ENCODE data around the gene ZNF329. TPM values are rescaled to one million over a fixed set of nuclear protein-coding genes. Genes with fewer than 3 reads are reported as not detected.

Gene ZNF329
- 10 to 100 TPM in 1 of 4 donors, 1 to 10 TPM in 3; 1.1 to 12.3 (median 2.7) TPM for polyA plus RNA-seq
- long read RNA-seq, donor 1, partial matches to known transcripts = 0 of 1 reads
- long read RNA-seq, donor 1, other reads (novel, unspliced or antisense) = 0 of 1 reads
- long read RNA-seq, donor 2, partial matches to known transcripts = 0 of 1 reads
- long read RNA-seq, donor 2, other reads (novel, unspliced or antisense) = 0 of 1 reads
- long read RNA-seq, donor 3, partial matches to known transcripts = 0 of 2 reads
- long read RNA-seq, donor 3, other reads (novel, unspliced or antisense) = 0 of 2 reads
- long read RNA-seq, donor 4 = 0 reads
- long read RNA-seq, donor 5 = 0 reads
- long read RNA-seq, donor 6 = 0 reads
- long read RNA-seq, donor 7, partial matches to known transcripts = 77 of 84 reads
- long read RNA-seq, donor 7, other reads (novel, unspliced or antisense) = 6 of 84 reads
- long read RNA-seq, donor 8 = 0 reads
- long read RNA-seq, donor 9 = 0 reads
- long read RNA-seq, donor 10 = 0 reads

GRCh38 chr19:58150328-58150921 lies at the start of gene ZNF329:
Gene ZNF329, minus strand, starts transcription at chr19:58150789. Its CDS starts 21,286 bp downstream, at chr19:58129503.
- H3K4me1 ChIP-seq (ENCODE audit: control insufficient read depth in 3 of 3, insufficient read depth in 2 of 3, low read depth in 1 of 3, low read length in 2 of 3) = peaks cover 0 to 4% (median 2%) of the 10 kb centered on the region in 3 donors
- no peaks in the 10 kb centered on the region for H3K27me3 ChIP-seq (ENCODE audit: control insufficient read depth in 3 of 3, insufficient read depth in 3 of 3, low read length in 3 of 3)
- H3K9me3 ChIP-seq (ENCODE audit: control insufficient read depth in 2 of 2, insufficient read depth in 1 of 2, low read depth in 1 of 2, low read length in 1 of 2) = peaks cover 2 to 41% of the 10 kb centered on the region in 2 donors
- WGBS, 3 donors = 1% methylated on average over 59 to 62 of the region's 62 CpGs
- DNase-seq (peak; percentile 85 to 96), FAIRE-seq (no peak)
- H3K36me3 ChIP-seq (ENCODE audit: control insufficient read depth in 3 of 3, insufficient read depth in 2 of 3, low read depth in 1 of 3, low read length in 3 of 3) = peaks cover 0 to 4% (median 0%) of the 10 kb centered on the region in 3 donors
- H3K4me3 ChIP-seq (ENCODE audit: low read depth in 1 of 3, low read length in 3 of 3) = peak within 1 kb of the TSS; percentile 89 to 95 (median 94)
- H3K27ac ChIP-seq (ENCODE audit: low read depth in 1 of 3, low read length in 2 of 3) = peak within 1 kb of the TSS; percentile 37 to 96 (median 90)

GRCh38 chr19:58196901-58197616 lies 46.5 kb upstream of the ZNF329 start:
- DNase-seq = peak in 1 of 2 donors; percentile 50
- H3K4me1 ChIP-seq (ENCODE audit: control insufficient read depth in 3 of 3, insufficient read depth in 2 of 3, low read depth in 1 of 3, low read length in 2 of 3) = no peaks in the 10 kb centered on the region
- peaks cover 26 to 67% (median 63%) of the 10 kb centered on the region in 3 donors for H3K36me3 ChIP-seq (ENCODE audit: control insufficient read depth in 3 of 3, insufficient read depth in 2 of 3, low read depth in 1 of 3, low read length in 3 of 3)
- no peak overlapping the region for H3K4me3 ChIP-seq (ENCODE audit: low read depth in 1 of 3, low read length in 3 of 3)
- peaks cover 16 to 91% of the 10 kb centered on the region in 2 donors for H3K9me3 ChIP-seq (ENCODE audit: control insufficient read depth in 2 of 2, insufficient read depth in 1 of 2, low read depth in 1 of 2, low read length in 1 of 2)
- no peak overlapping the region for H3K27ac ChIP-seq (ENCODE audit: low read depth in 1 of 3, low read length in 2 of 3)
- FAIRE-seq = no peak
- 75 to 81% (median 80%) methylated on average over 6 of the region's 6 CpGs for WGBS, 3 donors
- H3K27me3 ChIP-seq (ENCODE audit: control insufficient read depth in 3 of 3, insufficient read depth in 3 of 3, low read length in 3 of 3) = no peaks in the 10 kb centered on the region

- H3K27ac ChIP-seq (ENCODE audit: low read depth in 1 of 3, low read length in 2 of 3) = peak overlapping the region; percentile 98 to 100 (median 99)
- peaks cover 11 to 50% (median 29%) of the 10 kb centered on the region in 3 donors for H3K36me3 ChIP-seq (ENCODE audit: control insufficient read depth in 3 of 3, insufficient read depth in 2 of 3, low read depth in 1 of 3, low read length in 3 of 3)
- WGBS, 3 donors = 22 to 30% (median 29%) methylated on average over 13 of the region's 13 CpGs
- no peak for DNase-seq
- no peak for FAIRE-seq
- H3K4me3 ChIP-seq (ENCODE audit: low read depth in 1 of 3, low read length in 3 of 3) = peak overlapping the region; percentile 66 to 95 (median 82)
- H3K9me3 ChIP-seq (ENCODE audit: control insufficient read depth in 2 of 2, insufficient read depth in 1 of 2, low read depth in 1 of 2, low read length in 1 of 2) = peaks cover 7 to 84% of the 10 kb centered on the region in 2 donors
- H3K27me3 ChIP-seq (ENCODE audit: control insufficient read depth in 3 of 3, insufficient read depth in 3 of 3, low read length in 3 of 3) = no peaks in the 10 kb centered on the region
- H3K4me1 ChIP-seq (ENCODE audit: control insufficient read depth in 3 of 3, insufficient read depth in 2 of 3, low read depth in 1 of 3, low read length in 2 of 3) = no peaks in the 10 kb centered on the region
Observed at GRCh38 chr19:58183817-58184215, 33.2 kb upstream of the ZNF329 start.

- Histone ChIP-seq H3K4me3 (ENCODE audit: low read depth in 1 of 3, low read length in 3 of 3) (peak within 1 kb of the TSS; percentile 66 to 95 (median 82)), H3K4me1 (ENCODE audit: control insufficient read depth in 3 of 3, insufficient read depth in 2 of 3, low read depth in 1 of 3, low read length in 2 of 3) (no peaks in the 10 kb centered on the region), H3K36me3 (ENCODE audit: control insufficient read depth in 3 of 3, insufficient read depth in 2 of 3, low read depth in 1 of 3, low read length in 3 of 3) (peaks cover 11 to 50% (median 26%) of the 10 kb centered on the region in 3 donors), H3K27me3 (ENCODE audit: control insufficient read depth in 3 of 3, insufficient read depth in 3 of 3, low read length in 3 of 3) (no peaks in the 10 kb centered on the region), H3K9me3 (ENCODE audit: control insufficient read depth in 2 of 2, insufficient read depth in 1 of 2, low read depth in 1 of 2, low read length in 1 of 2) (peaks cover 7 to 85% of the 10 kb centered on the region in 2 donors), H3K27ac (ENCODE audit: low read depth in 1 of 3, low read length in 2 of 3) (peak within 1 kb of the TSS; percentile 98 to 100 (median 99))
- WGBS, 3 donors = 0 to 1% (median 1%) methylated on average over 65 to 80 of the region's 80 CpGs
- DNase-seq (peak; percentile 91 to 97), FAIRE-seq (no peak)
Observed at GRCh38 chr19:58182989-58183816, 32.6 kb upstream of the ZNF329 start, which contains the start of gene ZNF274. Gene ZNF274, plus strand, starts transcription at chr19:58183061. Its CDS starts 905 bp downstream, at chr19:58183966.

- WGBS, 3 donors = 5 to 8% (median 6%) methylated on average over 17 of the region's 17 CpGs
- H3K27ac ChIP-seq (ENCODE audit: low read depth in 1 of 3, low read length in 2 of 3) = peak overlapping the region; percentile 24 to 100 (median 98)
- H3K4me1 ChIP-seq (ENCODE audit: control insufficient read depth in 3 of 3, insufficient read depth in 2 of 3, low read depth in 1 of 3, low read length in 2 of 3) = no peaks in the 10 kb centered on the region
- DNase-seq = no peak
- peaks cover 11 to 47% (median 21%) of the 10 kb centered on the region in 3 donors for H3K36me3 ChIP-seq (ENCODE audit: control insufficient read depth in 3 of 3, insufficient read depth in 2 of 3, low read depth in 1 of 3, low read length in 3 of 3)
- H3K9me3 ChIP-seq (ENCODE audit: control insufficient read depth in 2 of 2, insufficient read depth in 1 of 2, low read depth in 1 of 2, low read length in 1 of 2) = peaks cover 9 to 85% of the 10 kb centered on the region in 2 donors
- H3K27me3 ChIP-seq (ENCODE audit: control insufficient read depth in 3 of 3, insufficient read depth in 3 of 3, low read length in 3 of 3) = no peaks in the 10 kb centered on the region
- peak overlapping the region in 2 of 3 donors; percentile 82 to 95 for H3K4me3 ChIP-seq (ENCODE audit: low read depth in 1 of 3, low read length in 3 of 3)
- FAIRE-seq = no peak
Observed at GRCh38 chr19:58182577-58182988, 32.0 kb upstream of the ZNF329 start.

GRCh38 chr19:58181902-58182576 lies 31.4 kb upstream of the ZNF329 start:
- peaks cover 10 to 43% (median 16%) of the 10 kb centered on the region in 3 donors for H3K36me3 ChIP-seq (ENCODE audit: control insufficient read depth in 3 of 3, insufficient read depth in 2 of 3, low read depth in 1 of 3, low read length in 3 of 3)
- peak; percentile 46 to 61 for DNase-seq
- H3K4me3 ChIP-seq (ENCODE audit: low read depth in 1 of 3, low read length in 3 of 3) = peak overlapping the region in 2 of 3 donors; percentile 82 to 95
- peak overlapping the region; percentile 24 to 98 (median 59) for H3K27ac ChIP-seq (ENCODE audit: low read depth in 1 of 3, low read length in 2 of 3)
- WGBS, 3 donors = 38 to 51% (median 47%) methylated on average over 4 of the region's 4 CpGs
- no peaks in the 10 kb centered on the region for H3K27me3 ChIP-seq (ENCODE audit: control insufficient read depth in 3 of 3, insufficient read depth in 3 of 3, low read length in 3 of 3)
- no peaks in the 10 kb centered on the region for H3K4me1 ChIP-seq (ENCODE audit: control insufficient read depth in 3 of 3, insufficient read depth in 2 of 3, low read depth in 1 of 3, low read length in 2 of 3)
- H3K9me3 ChIP-seq (ENCODE audit: control insufficient read depth in 2 of 2, insufficient read depth in 1 of 2, low read depth in 1 of 2, low read length in 1 of 2) = peaks cover 9 to 82% of the 10 kb centered on the region in 2 donors
- FAIRE-seq = no peak

GRCh38 chr19:58170860-58171259 lies 20.3 kb upstream of the ZNF329 start:
- no peaks in the 10 kb centered on the region for H3K27me3 ChIP-seq (ENCODE audit: control insufficient read depth in 3 of 3, insufficient read depth in 3 of 3, low read length in 3 of 3)
- no peak overlapping the region for H3K27ac ChIP-seq (ENCODE audit: low read depth in 1 of 3, low read length in 2 of 3)
- DNase-seq = no peak
- FAIRE-seq = no peak
- 16 to 53% (median 29%) methylated on average over 1 of the region's 1 CpG for WGBS, 3 donors
- H3K4me1 ChIP-seq (ENCODE audit: control insufficient read depth in 3 of 3, insufficient read depth in 2 of 3, low read depth in 1 of 3, low read length in 2 of 3) = no peaks in the 10 kb centered on the region
- H3K4me3 ChIP-seq (ENCODE audit: low read depth in 1 of 3, low read length in 3 of 3) = no peak overlapping the region
- no peaks in the 10 kb centered on the region for H3K36me3 ChIP-seq (ENCODE audit: control insufficient read depth in 3 of 3, insufficient read depth in 2 of 3, low read depth in 1 of 3, low read length in 3 of 3)
- peaks cover 2 to 69% of the 10 kb centered on the region in 2 donors for H3K9me3 ChIP-seq (ENCODE audit: control insufficient read depth in 2 of 2, insufficient read depth in 1 of 2, low read depth in 1 of 2, low read length in 1 of 2)

All from small intestine (tissue), 16 donors.